Inferior parietal cortex (tissue), 1 donor: ENCODE measurements around the gene MORC4.
A peak's percentile ranks its signal among the peaks of the same experiment; 100 is the strongest.

ENCODE experiments used
- DNase-seq: peaks from one replicate; pipeline ENCODE4 v3.0.0-alpha.2; 2016; ENCODE audit errors: extremely low spot score

Gene MORC4

DNA sequence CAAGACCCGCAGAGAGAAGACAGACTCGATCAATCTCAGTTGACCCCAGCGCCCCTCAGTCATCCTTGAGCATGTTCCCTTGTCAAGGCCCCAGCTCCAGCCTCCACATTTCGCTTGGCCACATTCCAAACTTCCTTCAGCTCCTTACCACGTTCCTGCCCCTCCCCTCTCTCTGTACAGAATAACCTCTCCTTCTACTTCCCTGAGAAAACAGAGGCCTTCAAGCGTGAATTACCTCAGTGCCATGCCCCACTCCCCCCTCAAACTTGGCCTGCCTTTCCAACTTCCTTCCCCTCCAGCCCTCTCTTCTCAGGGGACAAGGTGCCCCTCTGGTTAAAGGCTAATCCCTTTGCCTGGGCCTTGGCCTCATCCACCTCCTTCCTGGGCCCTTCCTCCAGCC lies 93.7 kb downstream of the MORC4 start:
- DNase-seq, result no peak

DNA sequence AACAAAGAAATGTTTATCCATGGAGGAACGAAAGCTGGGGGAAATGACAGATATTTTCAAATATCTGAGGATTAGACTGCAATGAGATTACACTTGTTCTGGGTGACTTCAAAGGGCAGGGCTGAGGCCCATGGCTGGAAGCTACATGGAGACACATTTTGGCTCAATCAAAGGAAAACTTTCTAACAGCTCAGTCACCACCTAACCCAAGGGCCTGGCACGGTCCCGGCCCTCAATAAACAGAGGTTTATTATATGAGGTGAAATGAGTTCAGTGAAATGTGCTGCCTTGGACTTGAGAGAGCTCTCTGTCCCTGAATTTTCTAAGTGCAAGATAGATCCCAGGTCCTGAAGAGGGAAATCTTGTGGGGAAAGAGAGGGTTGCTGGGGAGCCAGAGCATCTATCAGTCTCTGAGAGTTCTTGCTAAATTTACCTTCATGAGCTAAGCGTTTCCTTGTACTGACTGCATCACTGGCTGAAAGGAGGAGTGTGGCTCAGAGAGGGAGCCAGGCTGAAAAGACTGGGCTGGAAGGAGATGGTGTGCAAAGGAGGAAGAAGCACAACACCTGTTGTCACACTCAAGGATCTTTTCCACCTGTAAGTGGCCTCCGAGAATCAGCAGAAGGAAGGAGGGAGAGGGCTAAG lies 94.8 kb downstream of the MORC4 start:
- DNase-seq, result no peak

DNA sequence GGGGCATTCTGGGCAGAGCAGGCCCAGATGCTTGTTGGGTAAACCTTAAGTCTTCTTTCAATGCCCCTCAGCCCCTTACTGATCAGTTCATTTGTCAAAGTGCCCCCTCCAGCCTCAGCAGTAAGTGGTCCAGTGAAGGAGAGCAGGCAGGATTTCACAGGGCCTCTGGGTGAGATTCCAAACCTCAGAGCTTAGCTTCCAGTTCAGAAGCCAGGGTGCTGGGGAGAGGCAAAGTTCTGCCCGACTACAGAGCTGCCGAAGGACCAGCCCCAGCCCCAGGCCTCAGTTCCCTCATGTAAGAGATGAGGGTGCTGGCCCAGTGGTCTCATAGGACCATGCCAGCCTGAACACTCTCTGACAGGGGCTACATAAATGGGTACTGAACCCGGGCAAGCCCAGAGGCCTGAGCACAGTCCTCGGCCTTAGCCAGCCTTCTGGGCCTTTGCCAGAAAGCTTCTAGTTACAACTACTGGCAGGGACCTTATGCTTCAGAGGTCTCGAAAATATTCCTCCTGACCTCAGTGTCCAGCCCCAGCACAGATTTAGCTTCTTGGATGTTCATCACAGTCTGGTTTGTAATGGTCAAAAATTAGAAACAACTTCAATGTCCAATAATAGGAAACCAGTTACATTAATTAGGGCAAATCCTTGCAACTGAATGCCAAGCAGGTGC lies 96.0 kb downstream of the MORC4 start:
- DNase-seq, result no peak

DNA sequence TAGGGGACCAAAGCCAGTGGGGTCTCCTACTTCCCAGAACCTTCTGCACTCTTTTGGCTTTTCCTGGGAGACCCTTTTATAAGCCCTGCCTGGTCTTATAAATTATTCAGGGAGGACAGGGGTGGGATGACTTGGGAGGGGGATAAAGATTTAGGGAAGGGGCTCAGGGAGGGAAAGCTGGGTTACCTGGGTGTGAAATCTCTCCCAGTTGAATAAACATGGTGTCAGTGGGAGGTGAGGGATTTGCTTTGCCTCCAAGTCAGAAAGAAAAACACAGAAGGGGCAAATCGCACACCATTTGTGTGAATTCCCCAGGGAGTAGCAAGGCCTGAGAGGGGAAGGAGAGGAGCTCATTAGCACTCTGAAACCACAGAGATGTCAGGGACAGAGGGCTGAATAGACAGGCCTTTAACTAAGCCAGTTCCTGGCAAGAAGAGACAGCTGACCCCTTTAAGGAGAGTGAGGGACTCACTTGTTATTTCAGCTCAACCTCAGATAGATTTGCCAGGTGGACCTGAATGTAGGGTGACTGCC lies 96.7 kb downstream of the MORC4 start, which contains the start of gene RIPPLY1:
Gene RIPPLY1 (minus strand): TSS at position 51 of the 534 bp plus-strand sequence. CDS start 54 bp downstream, outside the sequence.
- no peak for DNase-seq

DNA sequence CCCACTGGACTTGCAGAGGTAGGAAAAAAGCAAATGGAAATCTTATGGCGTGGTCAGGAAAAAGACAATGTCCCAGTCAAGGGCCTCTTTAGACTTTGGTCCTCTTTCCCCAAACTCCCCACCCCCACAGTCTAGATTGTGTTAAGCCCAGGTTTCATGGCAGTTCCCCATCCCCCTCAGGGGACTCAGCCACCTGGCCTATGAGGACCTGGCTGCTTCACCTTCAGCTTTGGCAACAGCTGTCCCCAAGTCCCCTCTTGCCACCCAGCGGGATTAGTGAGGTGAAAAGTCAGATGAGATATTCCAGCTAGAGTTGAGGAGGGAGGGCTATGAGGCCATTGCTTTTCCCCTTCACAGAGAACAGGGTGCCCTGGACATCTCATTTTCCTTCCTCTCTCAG lies 97.3 kb downstream of the MORC4 start:
- no peak for DNase-seq

DNA sequence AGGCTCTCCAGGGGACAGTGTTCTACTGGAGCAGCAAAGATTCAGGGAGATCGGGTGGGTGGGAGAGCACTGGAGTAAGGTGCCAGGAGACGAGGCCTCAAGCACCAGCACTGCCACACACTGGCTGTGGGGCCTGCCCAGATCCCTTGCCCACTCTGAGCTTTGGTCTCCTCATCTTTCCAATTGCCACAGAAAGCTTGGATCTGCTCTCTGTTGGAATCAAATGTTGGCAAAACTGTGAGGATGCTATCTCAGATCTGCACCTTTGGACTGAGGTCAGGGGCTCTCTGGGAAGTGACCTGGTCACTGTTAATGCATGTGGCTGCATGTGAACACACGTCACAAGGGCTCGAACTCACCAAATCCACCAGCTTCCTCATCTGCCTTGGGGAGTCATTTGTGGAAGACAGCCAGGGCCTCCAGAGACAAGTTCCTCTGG lies 98.2 kb downstream of the MORC4 start:
- no peak for DNase-seq

DNA sequence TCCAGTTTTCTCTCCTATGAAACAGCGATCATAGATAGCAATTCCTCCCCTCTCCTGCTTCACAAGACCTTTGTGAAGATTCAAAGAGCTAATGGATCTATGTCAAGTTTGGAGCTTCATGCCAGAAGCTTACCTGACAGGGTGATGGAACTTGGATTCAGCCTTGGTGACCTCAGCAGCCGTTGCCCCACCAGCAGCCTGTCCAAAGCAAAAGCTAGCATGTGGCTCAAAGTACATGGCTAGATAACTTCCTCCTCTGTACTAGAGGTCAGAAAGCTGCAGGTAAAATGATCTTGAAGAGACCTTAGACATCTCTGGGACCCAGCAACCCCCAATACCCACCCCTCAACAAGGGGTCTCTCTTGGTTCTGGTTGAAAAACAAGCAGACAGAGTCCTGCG lies 98.7 kb downstream of the MORC4 start:
- DNase-seq, result no peak

DNA sequence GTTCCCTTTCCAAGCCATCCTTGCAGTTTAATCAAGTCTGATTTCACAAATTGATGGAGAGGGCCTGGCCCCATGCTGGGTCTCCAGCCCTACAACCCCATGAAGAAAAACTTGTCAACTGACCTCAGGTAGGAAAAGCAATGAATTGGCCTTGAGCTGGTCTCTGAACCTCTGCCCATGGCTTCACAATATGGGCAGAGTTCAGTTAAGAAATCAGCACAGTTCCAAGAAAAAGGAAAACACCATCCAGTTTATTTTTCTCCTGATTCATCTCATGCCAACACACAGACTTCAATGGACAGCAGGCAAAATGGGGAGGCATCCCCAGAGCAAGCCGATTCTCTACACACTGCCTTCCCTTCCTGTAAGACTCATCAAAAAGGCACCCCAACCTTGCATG lies 100.2 kb downstream of the MORC4 start:
- DNase-seq, result no peak

DNA sequence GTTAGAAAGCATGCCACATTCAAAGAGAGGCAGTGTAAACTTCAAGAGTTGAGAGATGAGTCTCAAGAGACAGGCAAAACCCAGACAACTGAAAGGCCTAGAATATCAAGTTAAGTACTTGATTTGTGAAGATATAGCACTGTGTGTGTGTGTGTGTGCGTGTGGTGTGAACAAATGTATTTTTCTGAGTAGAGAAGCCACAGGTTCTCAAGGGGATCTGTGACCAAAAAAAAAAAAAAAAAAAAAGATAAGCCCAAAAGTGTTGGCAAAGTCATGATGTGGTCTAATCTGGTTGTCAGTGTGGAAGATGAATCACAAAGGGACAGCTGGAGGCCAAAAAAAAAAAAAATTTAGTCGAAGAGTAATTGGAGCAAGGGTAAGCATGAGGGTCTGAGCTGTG lies 100.7 kb downstream of the MORC4 start:
- no peak for DNase-seq

DNA sequence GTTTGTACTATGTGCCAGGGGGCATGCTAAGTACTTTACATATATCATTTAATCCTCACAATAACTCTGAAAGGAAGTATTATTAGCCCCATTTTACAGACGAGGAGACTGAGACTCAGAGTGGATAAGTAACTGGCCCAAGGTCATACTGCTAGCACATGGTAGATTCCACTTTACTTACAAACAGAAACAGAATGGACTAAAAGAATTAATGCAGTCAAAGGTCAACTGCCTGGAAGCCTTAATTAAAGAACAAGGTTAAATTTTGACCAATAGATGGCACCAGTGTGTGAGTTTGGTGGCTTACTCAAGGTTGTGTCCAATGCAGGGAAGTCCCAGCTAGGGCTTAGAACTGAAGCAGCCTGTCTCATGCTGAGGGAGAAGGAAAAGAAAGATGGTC lies 101.5 kb downstream of the MORC4 start:
- DNase-seq, result peak; percentile 16

DNA sequence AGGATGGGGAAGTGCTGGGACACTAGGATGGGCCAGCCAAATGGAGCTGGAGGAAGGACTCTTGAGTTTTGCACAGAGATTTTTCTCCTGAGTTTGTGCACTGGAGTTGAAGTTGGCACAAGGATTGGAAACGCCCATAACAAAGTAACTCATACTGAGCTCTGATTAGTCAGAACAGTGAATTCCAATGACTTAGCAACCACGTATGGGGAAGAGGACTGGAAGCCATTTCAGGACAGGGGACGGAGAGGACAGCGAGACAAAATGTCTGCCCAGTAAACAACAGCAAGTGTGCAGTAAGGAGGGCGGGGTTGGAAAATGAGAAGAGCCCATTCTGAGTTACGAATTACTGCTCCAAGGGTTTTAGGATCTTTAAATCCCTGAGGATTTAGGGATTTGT lies 102.8 kb downstream of the MORC4 start:
- no peak for DNase-seq

DNA sequence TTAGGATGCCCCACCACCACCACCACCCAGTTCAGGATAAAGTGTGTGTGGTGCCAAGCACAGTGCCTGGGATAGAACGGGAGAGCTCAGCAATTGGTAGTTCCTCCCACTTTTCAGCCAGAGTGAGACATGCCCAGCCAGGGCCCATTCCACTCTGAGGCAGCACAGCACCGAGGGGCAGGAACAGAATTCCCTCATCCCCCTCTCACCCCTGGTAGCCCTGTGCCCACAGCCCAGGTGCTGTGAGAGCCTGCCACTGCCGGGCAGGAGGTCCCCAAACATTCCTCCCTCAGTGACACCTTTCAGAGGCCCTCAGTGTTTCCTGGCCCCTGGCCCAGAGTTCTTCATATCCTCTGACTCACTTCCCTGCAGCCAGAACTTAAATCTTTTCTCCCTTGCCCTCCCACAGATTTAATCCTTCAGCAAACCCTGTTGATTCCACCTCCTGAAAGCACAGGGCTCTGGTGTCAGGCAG lies 105.0 kb downstream of the MORC4 start:
- DNase-seq, result no peak

DNA sequence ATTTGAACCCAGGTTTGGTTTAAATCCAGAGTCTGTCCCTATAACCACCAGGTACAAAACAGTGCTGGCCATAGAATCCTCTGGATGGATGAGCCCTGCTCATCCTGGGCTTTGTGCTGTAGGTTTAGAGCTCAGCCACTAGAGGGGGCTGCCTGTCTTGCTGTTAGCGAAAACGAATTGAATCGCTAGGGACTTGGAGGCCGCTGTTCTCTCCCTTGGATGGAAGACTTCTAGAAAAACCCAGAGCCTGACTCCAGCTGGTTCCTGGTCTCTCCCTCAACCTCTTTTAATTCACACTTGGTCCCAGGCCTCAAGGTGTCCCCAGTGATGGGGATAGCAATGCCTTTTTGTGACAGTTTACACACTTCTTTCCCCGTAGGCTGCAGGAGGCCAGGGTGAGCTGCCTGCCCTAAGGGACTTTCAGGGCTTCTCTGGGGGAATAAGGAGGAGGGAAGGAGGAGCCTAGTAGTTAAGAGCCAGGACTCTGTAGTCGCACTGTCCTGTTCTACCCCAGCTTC lies 105.6 kb downstream of the MORC4 start:
- DNase-seq, result peak; percentile 66

DNA sequence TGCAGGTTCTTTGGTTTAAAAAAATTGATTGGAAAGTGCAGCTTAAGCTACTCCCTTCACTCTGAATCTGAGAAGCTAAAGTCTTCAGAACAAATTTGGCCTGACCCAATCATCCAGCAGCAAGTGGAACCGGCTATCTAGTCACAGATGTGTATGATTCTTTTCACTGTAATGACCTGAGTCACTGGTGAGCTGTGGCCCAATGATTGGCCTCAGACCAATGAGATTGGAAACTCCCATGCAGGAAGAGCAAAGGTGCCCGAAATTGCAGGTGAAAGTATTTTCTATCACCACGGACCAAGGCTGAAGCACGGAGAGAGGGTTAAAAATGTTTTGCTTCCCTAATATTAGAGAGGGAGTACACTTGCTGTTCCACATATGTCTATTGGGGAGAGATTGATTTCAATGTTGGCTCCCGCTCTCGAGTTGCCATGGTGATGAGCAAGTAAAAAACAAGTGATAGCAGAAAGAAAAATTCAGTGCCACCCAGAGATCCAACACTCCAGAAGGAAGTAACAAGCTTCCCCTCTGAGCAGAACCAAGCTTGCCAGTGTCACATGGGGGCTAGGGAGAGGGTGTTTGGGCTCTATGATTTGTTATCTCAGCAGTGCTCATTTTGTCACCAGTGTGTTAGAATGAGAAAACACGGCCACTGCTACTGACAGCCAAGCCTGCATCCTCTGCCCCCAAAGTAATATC lies 108.1 kb downstream of the MORC4 start:
- no peak for DNase-seq
